Tibial nerve (tissue), 4 donors: Measurements from ENCODE around the gene ZDHHC16. TPM values are rescaled to one million over a fixed set of nuclear protein-coding genes. Genes with fewer than 3 reads are reported as not detected.

ENCODE experiments used
- DNase-seq, 2 donors: peaks; one replicate each; pipeline ENCODE4 v3.0.0-alpha.2; 2019; ENCODE audit warnings: low spot score in 2 of 2
- H3K27ac ChIP-seq, 4 donors: fragments of 200-600 bp; sonication (generic) in 3 of 4; one replicate each; pipeline ENCODE4 v1.5.1; 2017 to 2019; ENCODE audit warnings: mild to moderate bottlenecking in 1 of 4
- H3K27me3 ChIP-seq, 2 donors: fragments of 200-600 bp; sonication (generic) in 1 of 2; one replicate each; pipeline versions ENCODE4 v1.5.1 to v1.6.0; 2017 to 2019
- H3K36me3 ChIP-seq, 3 donors: fragments of 200-600 bp; sonication (generic); one replicate each; pipeline ENCODE4 v1.5.1; 2018 to 2019
- H3K4me1 ChIP-seq, 4 donors: fragments of 200-600 bp; sonication (generic) in 3 of 4; one replicate each; pipeline ENCODE4 v1.5.1; 2017 to 2019
- H3K4me3 ChIP-seq, 4 donors: fragments of 200-600 bp; sonication (generic) in 3 of 4; one replicate each; pipeline ENCODE4 v1.5.1; 2017 to 2019; ENCODE audit warnings: mild to moderate bottlenecking in 1 of 4, moderate library complexity in 1 of 4
- H3K9me3 ChIP-seq, 4 donors: fragments of 200-600 bp; sonication (generic) in 3 of 4; one replicate each; pipeline ENCODE4 v1.5.1; 2017 to 2019
- CTCF ChIP-seq, 5 experiments: fragments of 200-600 bp in 3 of 5; fragments of 450-650 bp in 2 of 5; sonication (generic) in 3 of 5; IDR thresholded peaks; one replicate each; pipeline ENCODE4 v1.5.1; 2016 to 2019; ENCODE audit warnings: antibody characterized with exemption in 5 of 5, mild to moderate bottlenecking in 3 of 5, moderate library complexity in 2 of 5
- EP300 ChIP-seq, 2 donors: sonication (generic); formaldehyde crosslinking; IDR thresholded peaks; one replicate each; pipeline ENCODE4 v1.6.1; 2017; ENCODE audit warnings: antibody characterized with exemption in 2 of 2, mild to moderate bottlenecking in 1 of 2
- POLR2A ChIP-seq, 2 donors: fragments of 450-650 bp; IDR thresholded peaks; one replicate each; pipeline ENCODE4 v1.6.1; 2017; ENCODE audit warnings: antibody characterized with exemption in 2 of 2, mild to moderate bottlenecking in 2 of 2, moderate library complexity in 2 of 2
- WGBS, 2 donors: methylation state at CpG; one replicate each; pipeline ENCODE4 v1.1.5; 2018; 5-methylcytosine and 5-hydroxymethylcytosine counted together
- total RNA-seq, 4 donors: library from RNA; depleted of rRNA; stranded (reverse); fragments of >200 nt; gene quantifications; one replicate each; pipeline ENCODE4 v1.1.0, GENCODE V29; 2016

Gene ZDHHC16
- total RNA-seq, 4 donors from 2014 or later = 26.4 to 50.4 (median 36.0) TPM

- H3K36me3 ChIP-seq = peaks cover 6 to 98% (median 42%) of the 10 kb centered on the region in 3 donors
- TF ChIP-seq EP300 (IDR thresholded peaks at IDR 0.05) = no peak
- TF ChIP-seq POLR2A (IDR thresholded peaks at IDR 0.05) = no peak
- no peak for TF ChIP-seq CTCF (IDR thresholded peaks at IDR 0.05)
- H3K4me3 ChIP-seq = no peak overlapping the region
- 89 to 92% methylated on average over 7 of the region's 7 CpGs for WGBS, 2 donors
- DNase-seq = no peak
- H3K9me3 ChIP-seq = no peaks in the 10 kb centered on the region
- H3K27me3 ChIP-seq = no peaks in the 10 kb centered on the region
- H3K4me1 ChIP-seq = peaks cover 0 to 26% (median 0%) of the 10 kb centered on the region in 4 donors
- H3K27ac ChIP-seq = no peak overlapping the region
Observed at GRCh38 chr10:97459111-97459510, 13.1 kb downstream of the ZDHHC16 start.

DNA sequence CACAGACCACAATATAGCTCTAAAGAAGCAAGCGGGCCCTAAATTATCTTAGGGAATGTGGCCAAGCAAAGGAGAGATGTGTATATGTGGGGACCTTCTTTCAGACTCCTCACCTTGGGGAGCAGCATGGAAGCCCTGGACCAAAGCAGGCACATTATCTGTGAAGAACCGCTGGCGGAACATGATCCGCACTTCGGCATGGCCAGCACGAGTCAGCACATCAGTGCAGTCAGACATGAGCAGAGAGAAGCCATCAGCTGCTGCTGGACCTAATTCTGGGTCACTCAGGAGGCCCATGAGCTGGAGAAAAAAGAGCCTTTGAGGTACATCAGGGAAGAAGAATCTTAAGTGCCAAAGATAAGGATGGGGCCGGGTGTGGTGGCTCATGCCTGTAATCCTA is 14.0 kb downstream of the ZDHHC16 start:
- Histone ChIP-seq H3K4me1 (peaks cover 0 to 26% (median 0%) of the 10 kb centered on the region in 4 donors), H3K36me3 (peaks cover 6 to 100% (median 47%) of the 10 kb centered on the region in 3 donors), H3K9me3 (no peaks in the 10 kb centered on the region), H3K4me3 (no peak overlapping the region), H3K27ac (no peak overlapping the region), H3K27me3 (no peaks in the 10 kb centered on the region)
- WGBS, 2 donors = 80 to 82% methylated on average over 7 of the region's 7 CpGs
- no peak for TF ChIP-seq POLR2A (IDR thresholded peaks at IDR 0.05)
- TF ChIP-seq EP300 (IDR thresholded peaks at IDR 0.05) = no peak
- TF ChIP-seq CTCF (IDR thresholded peaks at IDR 0.05) = no peak
- DNase-seq = no peak

DNA sequence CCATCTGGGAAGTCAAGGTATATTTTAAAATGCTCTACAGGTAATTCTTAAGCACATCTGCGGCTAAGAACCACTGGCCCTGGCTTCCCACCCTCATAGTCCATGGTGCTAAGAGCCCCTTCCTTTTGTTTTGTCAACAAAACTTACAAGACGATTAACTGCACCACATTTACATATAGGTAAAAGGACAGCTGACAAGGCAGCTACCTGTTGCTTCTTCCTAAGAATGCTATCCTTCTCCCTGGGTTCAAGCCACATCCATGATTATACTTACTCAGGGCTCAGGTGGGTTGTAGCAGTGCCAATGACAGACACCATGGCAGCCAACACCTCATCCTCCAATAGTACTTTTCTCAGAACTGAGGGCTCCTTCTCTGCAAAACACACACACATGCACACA is 16.3 kb downstream of the ZDHHC16 start:
- H3K4me3 ChIP-seq = no peak overlapping the region
- no peaks in the 10 kb centered on the region for H3K9me3 ChIP-seq
- no peak for DNase-seq
- H3K4me1 ChIP-seq = peaks cover 0 to 16% (median 0%) of the 10 kb centered on the region in 4 donors
- no peaks in the 10 kb centered on the region for H3K27me3 ChIP-seq
- WGBS, 2 donors = 80 to 92% methylated on average over 2 of the region's 2 CpGs
- H3K27ac ChIP-seq = no peak overlapping the region
- peaks cover 6 to 100% (median 63%) of the 10 kb centered on the region in 3 donors for H3K36me3 ChIP-seq
- no peak for TF ChIP-seq EP300 (IDR thresholded peaks at IDR 0.05)
- TF ChIP-seq CTCF (IDR thresholded peaks at IDR 0.05) = no peak
- TF ChIP-seq POLR2A (IDR thresholded peaks at IDR 0.05) = no peak

- 75 to 76% methylated on average over 4 of the region's 4 CpGs for WGBS, 2 donors
- peaks cover 6 to 100% (median 57%) of the 10 kb centered on the region in 3 donors for H3K36me3 ChIP-seq
- peak overlapping the region in 3 of 4 donors; percentile 8 to 60 (median 59) for H3K27ac ChIP-seq
- H3K9me3 ChIP-seq = no peaks in the 10 kb centered on the region
- H3K4me3 ChIP-seq = no peak overlapping the region
- peaks cover 0 to 16% (median 0%) of the 10 kb centered on the region in 4 donors for H3K4me1 ChIP-seq
- H3K27me3 ChIP-seq = no peaks in the 10 kb centered on the region
- DNase-seq = peak in 1 of 2 donors; percentile 66
- no peak for TF ChIP-seq POLR2A (IDR thresholded peaks at IDR 0.05)
- peak; percentile 73 to 88 (median 77) for TF ChIP-seq CTCF (IDR thresholded peaks at IDR 0.05)
- TF ChIP-seq EP300 (IDR thresholded peaks at IDR 0.05) = peak in 1 of 2 donors; percentile 74
Observed at GRCh38 chr10:97463363-97464132, 17.6 kb downstream of the ZDHHC16 start.

- peak overlapping the region in 3 of 4 donors; percentile 8 to 60 (median 59) for H3K27ac ChIP-seq
- DNase-seq = no peak
Observed at GRCh38 chr10:97464226-97464625, 18.3 kb downstream of the ZDHHC16 start.

More at GRCh38 chr10:97464226-97464625, 18.3 kb downstream of the ZDHHC16 start:
- Histone ChIP-seq H3K4me3 (no peak overlapping the region), H3K4me1 (peaks cover 0 to 16% (median 0%) of the 10 kb centered on the region in 4 donors), H3K27me3 (no peaks in the 10 kb centered on the region), H3K36me3 (peaks cover 4 to 100% (median 57%) of the 10 kb centered on the region in 3 donors), H3K9me3 (no peaks in the 10 kb centered on the region)
- no peak for TF ChIP-seq EP300 (IDR thresholded peaks at IDR 0.05)
- TF ChIP-seq POLR2A (IDR thresholded peaks at IDR 0.05) = no peak
- no peak for TF ChIP-seq CTCF (IDR thresholded peaks at IDR 0.05)
- WGBS, 2 donors = 67 to 91% methylated on average over 1 of the region's 1 CpG
